Smooth muscle cell (in vitro differentiated cells): ENCODE data around the gene LOC128125822.
A peak's percentile ranks its signal among the peaks of the same experiment; 100 is the strongest.
"Not testable (repeated sequence)": the region's sequence is repeated elsewhere in the genome, so short reads cannot be mapped to it uniquely, and the experiment has no call there.

ENCODE experiments used
- DNase-seq: peaks from one replicate; lab custom pipeline; 2025; ENCODE audit not compliant: unreplicated experiment; lab: John Stamatoyannopoulos, UW
- H2AFZ ChIP-seq: fragments of 200-600 bp; sonication (generic); 2 replicates; pipeline ENCODE4 v1.6.0; 2016; ENCODE audit warnings: antibody characterized with exemption, low read depth, mild to moderate bottlenecking
- H3F3A ChIP-seq: fragments of 200-600 bp; sonication (generic); 2 replicates; pipeline ENCODE4 v1.6.0; 2017; ENCODE audit warnings: antibody characterized with exemption, low read depth
- H3K27ac ChIP-seq: fragments of 200-600 bp; sonication (generic); 2 replicates; pipeline ENCODE4 v1.5.1; 2016; ENCODE audit warnings: low read depth, mild to moderate bottlenecking
- H3K27me3 ChIP-seq: fragments of 200-600 bp; sonication (generic); 2 replicates; pipeline ENCODE4 v1.6.1; 2016; ENCODE audit warnings: low read depth, mild to moderate bottlenecking
- H3K36me3 ChIP-seq: fragments of 200-600 bp; sonication (generic); 2 replicates; pipeline ENCODE4 v1.5.1; 2016; ENCODE audit warnings: low read depth
- H3K4me1 ChIP-seq: fragments of 200-600 bp; sonication (generic); 2 replicates; pipeline ENCODE4 v1.5.1; 2016; ENCODE audit warnings: low read depth
- H3K4me2 ChIP-seq: fragments of 200-600 bp; sonication (generic); 2 replicates; pipeline ENCODE4 v1.6.0; 2016; ENCODE audit warnings: mild to moderate bottlenecking
- H3K4me3 ChIP-seq: fragments of 200-600 bp; sonication (generic); 2 replicates; pipeline ENCODE4 v1.5.1; 2016; ENCODE audit warnings: mild to moderate bottlenecking
- H3K79me2 ChIP-seq: fragments of 200-600 bp; sonication (generic); 2 replicates; pipeline ENCODE4 v1.6.0; 2016; ENCODE audit warnings: low read depth, mild to moderate bottlenecking
- H3K9ac ChIP-seq: fragments of 200-600 bp; sonication (generic); 2 replicates; pipeline ENCODE4 v1.6.0; 2016; ENCODE audit warnings: low read depth
- H3K9me3 ChIP-seq: fragments of 200-600 bp; sonication (generic); replicated peaks from 2 replicates; pipeline ENCODE4 v1.5.1; 2016; ENCODE audit warnings: low read depth
- H4K20me1 ChIP-seq: fragments of 200-600 bp; sonication (generic); 2 replicates; pipeline ENCODE4 v1.6.0; 2016; ENCODE audit warnings: low read depth
- CTCF ChIP-seq: fragments of 200-600 bp; sonication (generic); IDR thresholded peaks from 2 replicates; pipeline ENCODE4 v1.5.1; 2017; ENCODE audit warnings: borderline replicate concordance, mild to moderate bottlenecking, antibody characterized with exemption; ENCODE audit not compliant: insufficient read depth, poor library complexity, severe bottlenecking
- WGBS: methylation state at CpG from one replicate; pipeline ENCODE4 v1.1.7; 2016; ENCODE audit warnings: low lambda C conversion rate; 5-methylcytosine and 5-hydroxymethylcytosine counted together

The LOC128125822 gene

GRCh38 chr6:63582579-63583231 lies 10.4 kb downstream of the LOC128125822 start:
- Histone ChIP-seq H3K4me3 (no peak overlapping the region), H3K9me3 (no peaks in the 10 kb centered on the region), H2AFZ (no peak overlapping the region), H4K20me1 (peaks cover 63% of the 10 kb centered on the region), H3F3A (peaks cover 51% of the 10 kb centered on the region), H3K4me2 (no peak overlapping the region), H3K36me3 (peaks cover 45% of the 10 kb centered on the region), H3K27ac (peak overlapping the region; percentile 35), H3K9ac (no peak overlapping the region), H3K27me3 (no peaks in the 10 kb centered on the region), H3K4me1 (no peaks in the 10 kb centered on the region), H3K79me2 (peaks cover 29% of the 10 kb centered on the region)
- WGBS, result 98% methylated on average over 4 of the region's 4 CpGs
- TF ChIP-seq CTCF, result no peak
- DNase-seq, result no peak

GRCh38 chr6:63584125-63584514 lies 11.8 kb downstream of the LOC128125822 start:
- H3K79me2 ChIP-seq, result peaks cover 15% of the 10 kb centered on the region
- TF ChIP-seq CTCF, result no peak
- H3K4me1 ChIP-seq, result no peaks in the 10 kb centered on the region
- H3K27me3 ChIP-seq, result no peaks in the 10 kb centered on the region
- no peak overlapping the region for H2AFZ ChIP-seq
- DNase-seq, result no peak
- H3K9ac ChIP-seq, result no peak overlapping the region
- H3K36me3 ChIP-seq, result peaks cover 32% of the 10 kb centered on the region
- no peaks in the 10 kb centered on the region for H3K9me3 ChIP-seq
- H3K4me3 ChIP-seq, result no peak overlapping the region
- no peak overlapping the region for H3K4me2 ChIP-seq
- 87% methylated on average over 4 of the region's 4 CpGs for WGBS
- H3F3A ChIP-seq, result peaks cover 46% of the 10 kb centered on the region
- H4K20me1 ChIP-seq, result peaks cover 49% of the 10 kb centered on the region
- no peak overlapping the region for H3K27ac ChIP-seq

- no peaks in the 10 kb centered on the region for H3K27me3 ChIP-seq
- H3K4me2 ChIP-seq, result no peak overlapping the region
- peaks cover 27% of the 10 kb centered on the region for H3K36me3 ChIP-seq
- WGBS, result 97% methylated on average over 8 of the region's 8 CpGs
- no peaks in the 10 kb centered on the region for H3K9me3 ChIP-seq
- H3K4me3 ChIP-seq, result no peak overlapping the region
- peaks cover 10% of the 10 kb centered on the region for H3K79me2 ChIP-seq
- H4K20me1 ChIP-seq, result peaks cover 45% of the 10 kb centered on the region
- peaks cover 42% of the 10 kb centered on the region for H3F3A ChIP-seq
- no peak overlapping the region for H3K27ac ChIP-seq
- no peaks in the 10 kb centered on the region for H3K4me1 ChIP-seq
- DNase-seq, result no peak
- no peak overlapping the region for H2AFZ ChIP-seq
- TF ChIP-seq CTCF, result no peak
- no peak overlapping the region for H3K9ac ChIP-seq
These were observed 12.3 kb downstream of the LOC128125822 start for GRCh38 chr6:63584566-63584965.

GRCh38 chr6:63585652-63586051 lies 13.4 kb downstream of the LOC128125822 start:
- Histone ChIP-seq H3F3A (peaks cover 32% of the 10 kb centered on the region), H4K20me1 (peaks cover 34% of the 10 kb centered on the region), H3K36me3 (peaks cover 16% of the 10 kb centered on the region)
- 85% methylated on average over 2 of the region's 2 CpGs for WGBS
- not testable (repeated sequence) for DNase-seq, H2AFZ ChIP-seq, H3K27ac ChIP-seq, H3K79me2 ChIP-seq, H3K9me3 ChIP-seq, H3K27me3 ChIP-seq, H3K9ac ChIP-seq, H3K4me1 ChIP-seq, H3K4me3 ChIP-seq, H3K4me2 ChIP-seq
